Activated T-helper 9 cell treated with anti-CD3 and anti-CD28 coated beads, Interleukin-2, amount 50 U/mL, for 16 hours (primary cell): ENCODE data around the gene SOX15.
"Not testable (repeated sequence)": the region's sequence is repeated elsewhere in the genome, so short reads cannot be mapped to it uniquely, and the experiment has no call there.

Experiments
- DNase-seq: peaks from one replicate; pipeline ENCODE4 v3.0.0-alpha.2; 2020; ENCODE audit warnings: low read depth

SOX15 gene

GRCh38 chr17:7589891-7590691 is at the start of gene SOX15:
TSS of gene SOX15 (minus strand) at chr17:7590094. CDS start at chr17:7589676, 418 bp downstream.
- DNase-seq = no peak

GRCh38 chr17:7636163-7636562 is 46.3 kb upstream of the SOX15 start:
- DNase-seq = no peak

- DNase-seq = no peak
Observed at GRCh38 chr17:7634384-7634783, 44.5 kb upstream of the SOX15 start.

- no peak for DNase-seq
Observed at GRCh38 chr17:7633093-7633492, 43.2 kb upstream of the SOX15 start.

GRCh38 chr17:7632492-7632894 is 42.6 kb upstream of the SOX15 start:
- no peak for DNase-seq

GRCh38 chr17:7631398-7632380 is 41.8 kb upstream of the SOX15 start:
- no peak for DNase-seq

- DNase-seq = no peak
Observed at GRCh38 chr17:7629939-7630571, 40.2 kb upstream of the SOX15 start, which contains the start of gene SHBG. TSS of gene SHBG (plus strand) at chr17:7630135. CDS start at chr17:7630173, 38 bp downstream.

GRCh38 chr17:7627250-7628121 is 37.6 kb upstream of the SOX15 start, which contains the start of gene SAT2:
TSS of gene SAT2 (minus strand) at chr17:7627821. CDS start at chr17:7627635, 186 bp downstream.
- peak; percentile 76 for DNase-seq

- DNase-seq = no peak
Observed at GRCh38 chr17:7626956-7627249, 37.0 kb upstream of the SOX15 start.

- DNase-seq = no peak
Observed at GRCh38 chr17:7626307-7626706, 36.4 kb upstream of the SOX15 start.

GRCh38 chr17:7625749-7626148 is 35.9 kb upstream of the SOX15 start:
- not testable (repeated sequence) for DNase-seq

GRCh38 chr17:7623661-7624060 is 33.8 kb upstream of the SOX15 start:
- DNase-seq = no peak

GRCh38 chr17:7620835-7621234 is 30.9 kb upstream of the SOX15 start:
- no peak for DNase-seq

- no peak for DNase-seq
Observed at GRCh38 chr17:7618608-7619007, 28.7 kb upstream of the SOX15 start.

- no peak for DNase-seq
Observed at GRCh38 chr17:7615265-7615747, 25.4 kb upstream of the SOX15 start.

- peak; percentile 98 for DNase-seq
Observed at GRCh38 chr17:7614425-7615264, 24.8 kb upstream of the SOX15 start, which contains the start of gene FXR2. TSS of gene FXR2 (minus strand) at chr17:7614897. CDS start at chr17:7614532, 365 bp downstream.

GRCh38 chr17:7613769-7614424 is 24.0 kb upstream of the SOX15 start:
- no peak for DNase-seq

GRCh38 chr17:7612294-7612640 is 22.4 kb upstream of the SOX15 start:
- no peak for DNase-seq

- no peak for DNase-seq
Observed at GRCh38 chr17:7611635-7612293, 21.9 kb upstream of the SOX15 start.
